HG03095 (cell line): ENCODE data around the gene PCNX3.
"Not testable (repeated sequence)": the region's sequence is repeated elsewhere in the genome, so short reads cannot be mapped to it uniquely, and the experiment has no call there.

Source experiments
- ATAC-seq: cut with Tn5 transposase; IDR thresholded peaks from one replicate; pipeline ENCODE4 v1.9.1; 2021; ENCODE audit warnings: moderate library complexity; ENCODE audit not compliant: unreplicated experiment

The PCNX3 gene

DNA sequence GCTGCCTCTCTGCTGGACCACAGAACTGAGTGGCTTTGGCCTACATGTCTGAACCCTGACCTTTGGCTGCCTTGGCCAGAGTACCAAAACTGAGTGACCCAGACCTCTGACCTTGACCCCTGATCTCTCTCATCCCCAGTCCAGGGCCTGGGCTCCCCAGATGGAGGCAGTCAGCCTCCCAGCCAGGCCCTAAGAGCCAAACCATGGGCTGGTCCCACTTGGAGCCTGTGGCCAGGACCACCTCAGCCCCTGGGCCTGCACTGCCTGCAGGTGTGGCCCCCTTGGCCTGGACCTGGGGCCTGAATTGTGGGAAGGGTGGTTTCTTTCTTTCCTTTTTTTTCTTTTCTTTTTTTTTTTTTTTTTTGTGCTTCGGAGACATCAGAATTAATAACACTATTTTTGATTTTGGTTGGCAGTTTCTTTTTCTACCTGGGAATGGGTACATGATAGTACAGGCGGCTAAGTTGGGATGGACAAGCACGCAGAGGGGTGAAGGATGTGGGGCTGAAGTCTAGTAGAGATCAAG lies 21.5 kb downstream of the PCNX3 start:
- ATAC-seq: no peak

DNA sequence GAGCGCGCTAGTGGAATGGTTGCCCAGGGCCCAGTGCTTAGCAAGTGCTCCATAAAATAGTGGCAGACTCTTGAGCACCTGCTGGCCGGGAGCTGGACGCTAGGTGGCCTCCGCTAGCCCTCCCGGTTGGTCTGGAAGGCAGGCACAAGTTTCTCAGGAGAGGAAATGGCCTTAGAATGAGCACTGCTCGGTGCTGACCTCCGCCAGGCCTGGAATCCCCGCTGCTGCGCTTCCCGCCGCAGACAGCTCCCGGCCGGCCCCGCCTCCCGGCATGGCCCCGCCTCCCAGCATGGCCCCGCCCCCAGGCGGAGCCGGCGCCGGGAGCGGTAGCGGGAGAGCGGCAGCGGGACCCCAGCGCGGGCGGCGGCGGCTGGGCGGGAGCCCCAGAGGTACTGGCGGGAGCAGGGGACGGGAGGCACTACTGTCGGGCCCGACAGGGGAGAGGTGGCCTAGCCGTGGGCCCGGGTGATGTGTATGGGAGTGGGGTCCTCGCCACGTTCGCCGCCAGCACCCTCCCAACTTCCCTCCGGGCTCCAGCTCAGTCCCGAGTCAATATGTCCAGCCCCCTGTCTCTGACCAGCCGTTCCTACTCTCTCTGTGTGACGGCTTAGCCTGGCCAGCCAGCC lies 22.3 kb downstream of the PCNX3 start, which contains the start of gene SIPA1:
TSS of gene SIPA1 (plus strand) at position 308 of the 626 bp plus-strand sequence. CDS start 2,821 bp downstream, outside the sequence.
- peak; percentile 39 for ATAC-seq

DNA sequence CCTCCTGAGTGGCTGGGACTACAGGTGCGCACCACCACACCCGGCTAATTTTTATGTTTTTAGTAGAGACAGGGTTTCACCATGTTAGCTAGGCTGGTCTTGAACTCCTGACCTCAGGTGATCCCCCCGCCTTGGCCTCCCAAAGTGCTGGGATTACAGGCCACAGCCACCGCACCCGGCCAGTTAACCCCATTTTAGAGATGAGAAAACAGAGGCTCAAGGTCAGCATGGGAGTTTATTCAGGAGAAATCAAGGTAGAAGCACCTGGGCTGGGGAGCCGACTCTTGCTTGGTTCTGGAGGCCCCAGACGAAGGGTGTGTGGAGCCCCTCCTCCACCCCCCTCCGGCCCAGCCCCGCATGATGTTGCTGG lies 23.6 kb downstream of the PCNX3 start:
- ATAC-seq: not testable (repeated sequence)

DNA sequence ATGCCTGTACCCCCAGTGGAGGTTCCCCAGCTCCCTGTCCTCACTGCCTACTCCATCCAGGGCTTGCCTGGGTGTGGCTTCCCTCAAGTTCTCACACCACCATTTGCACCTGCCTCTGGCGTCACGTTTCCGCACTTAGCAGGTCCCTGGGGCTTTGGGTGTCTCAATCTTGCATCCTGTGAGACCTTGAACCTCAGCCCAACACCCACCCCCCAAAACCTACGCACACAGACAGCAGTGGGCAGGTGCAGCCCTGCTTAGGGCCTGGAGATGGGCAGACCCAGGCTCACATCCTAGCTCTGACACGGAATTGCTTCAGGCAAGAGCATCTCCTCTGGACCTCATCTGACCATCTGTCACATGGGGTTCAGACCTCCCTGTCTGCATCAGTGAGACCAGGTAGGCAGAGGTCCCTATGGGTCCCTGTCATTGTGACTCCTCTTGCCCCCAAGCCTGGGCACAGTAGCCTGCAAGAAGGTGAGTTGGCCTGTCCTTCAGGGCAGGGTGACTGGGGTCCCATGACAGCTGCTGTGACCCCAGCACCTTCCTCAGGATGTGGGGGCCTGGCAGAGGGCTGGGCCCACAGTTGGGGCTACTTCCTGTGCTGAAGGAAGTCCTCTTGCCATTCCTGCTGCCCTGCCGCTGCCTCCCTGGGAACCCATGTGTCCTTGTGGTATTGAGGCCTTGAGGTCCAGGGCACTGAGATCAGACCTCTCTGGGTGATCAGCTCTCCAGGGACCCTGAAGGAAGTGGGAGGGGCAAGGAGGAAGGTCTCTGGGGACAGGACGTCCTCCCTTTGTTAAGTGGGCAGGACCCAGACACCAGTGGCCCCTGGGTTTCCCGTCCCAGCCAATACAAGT lies 24.3 kb downstream of the PCNX3 start:
- peak; percentile 37 for ATAC-seq

DNA sequence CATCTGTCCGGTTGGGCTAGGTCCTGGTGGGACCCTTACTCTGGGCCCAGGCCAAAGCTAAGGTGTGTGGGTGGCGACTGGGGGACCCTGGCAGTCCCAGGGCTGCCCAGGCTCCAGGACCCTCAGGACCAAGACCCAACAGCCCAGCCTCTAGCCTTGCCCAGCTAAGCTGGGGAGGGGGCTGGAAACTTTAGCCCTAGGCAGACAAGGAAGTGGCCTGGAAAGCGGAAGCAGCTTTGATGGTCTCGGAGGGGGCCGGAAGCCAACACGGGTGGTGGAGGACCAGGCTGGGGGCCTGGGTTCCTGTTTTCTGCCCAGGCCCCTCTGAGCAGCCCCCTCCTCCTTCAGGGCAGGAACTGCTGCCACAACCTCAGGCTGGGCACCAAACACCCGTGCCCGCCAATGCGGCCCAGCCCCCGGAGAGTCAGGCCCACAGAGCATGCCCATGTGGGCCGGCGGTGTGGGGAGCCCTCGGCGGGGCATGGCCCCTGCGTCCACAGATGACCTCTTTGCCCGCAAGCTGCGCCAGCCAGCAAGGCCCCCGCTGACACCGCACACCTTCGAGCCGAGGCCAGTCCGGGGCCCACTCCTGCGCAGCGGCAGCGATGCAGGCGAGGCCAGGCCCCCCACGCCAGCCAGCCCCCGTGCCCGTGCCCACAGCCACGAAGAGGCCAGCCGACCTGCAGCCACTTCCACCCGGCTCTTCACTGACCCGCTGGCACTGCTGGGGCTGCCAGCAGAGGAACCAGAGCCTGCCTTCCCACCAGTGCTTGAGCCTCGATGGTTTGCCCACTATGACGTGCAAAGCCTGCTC lies 25.1 kb downstream of the PCNX3 start:
- no peak for ATAC-seq

DNA sequence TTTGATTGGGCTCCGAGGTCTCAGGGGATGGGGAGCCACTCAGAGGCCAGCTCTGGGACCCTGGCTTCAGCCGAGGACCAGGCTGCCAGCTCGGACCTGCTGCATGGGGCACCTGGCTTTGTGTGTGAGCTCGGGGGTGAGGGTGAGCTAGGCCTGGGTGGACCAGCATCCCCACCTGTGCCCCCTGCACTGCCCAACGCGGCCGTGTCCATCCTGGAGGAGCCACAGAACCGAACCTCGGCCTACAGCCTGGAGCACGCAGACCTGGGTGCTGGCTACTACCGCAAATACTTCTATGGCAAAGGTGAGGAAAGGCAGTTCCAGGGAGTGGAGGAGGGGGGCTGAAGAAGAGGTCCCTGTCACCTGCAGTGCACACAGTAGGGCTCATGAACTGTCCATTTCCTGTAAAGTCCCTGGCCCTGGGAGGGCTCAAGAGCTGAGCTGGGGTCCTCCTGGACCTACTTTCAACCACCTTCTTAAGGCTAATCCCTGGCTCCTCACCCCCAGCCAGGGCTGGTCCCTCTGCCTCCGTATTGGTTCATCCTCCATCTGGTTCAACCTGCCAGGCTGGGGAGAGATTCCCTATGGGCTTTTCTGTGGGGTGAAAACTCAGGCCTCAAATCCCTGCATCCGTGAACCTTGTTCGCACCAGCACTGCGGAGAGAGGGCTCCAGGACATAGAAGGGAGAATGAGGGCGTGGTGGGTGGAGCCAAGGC lies 25.9 kb downstream of the PCNX3 start:
- no peak for ATAC-seq

DNA sequence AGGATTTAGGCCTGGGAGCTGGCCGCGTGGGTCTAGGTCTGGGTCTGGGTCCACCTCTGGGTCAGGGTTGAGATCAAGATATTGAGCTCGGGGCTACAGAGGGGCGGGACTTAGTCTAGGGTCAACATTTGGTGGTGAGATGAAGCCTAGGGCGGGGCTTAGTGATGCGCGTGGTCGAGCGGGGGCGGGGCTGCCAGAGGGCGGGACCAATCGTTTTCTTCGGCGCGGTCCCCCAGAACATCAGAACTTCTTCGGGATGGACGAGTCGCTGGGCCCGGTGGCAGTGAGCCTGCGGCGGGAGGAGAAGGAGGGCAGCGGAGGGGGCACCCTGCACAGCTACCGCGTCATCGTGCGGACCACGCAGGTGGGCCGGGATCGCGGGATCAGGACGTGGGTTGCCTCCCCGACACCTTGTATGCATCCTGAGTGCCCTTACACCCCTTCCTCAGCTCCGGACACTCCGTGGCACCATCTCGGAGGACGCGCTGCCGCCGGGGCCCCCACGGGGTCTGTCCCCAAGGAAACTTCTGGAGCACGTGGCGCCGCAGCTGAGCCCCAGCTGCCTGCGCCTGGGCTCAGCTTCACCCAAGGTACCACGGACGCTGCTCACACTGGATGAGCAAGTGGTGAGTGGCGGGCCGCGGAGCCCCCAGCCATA lies 26.6 kb downstream of the PCNX3 start:
- no peak for ATAC-seq

DNA sequence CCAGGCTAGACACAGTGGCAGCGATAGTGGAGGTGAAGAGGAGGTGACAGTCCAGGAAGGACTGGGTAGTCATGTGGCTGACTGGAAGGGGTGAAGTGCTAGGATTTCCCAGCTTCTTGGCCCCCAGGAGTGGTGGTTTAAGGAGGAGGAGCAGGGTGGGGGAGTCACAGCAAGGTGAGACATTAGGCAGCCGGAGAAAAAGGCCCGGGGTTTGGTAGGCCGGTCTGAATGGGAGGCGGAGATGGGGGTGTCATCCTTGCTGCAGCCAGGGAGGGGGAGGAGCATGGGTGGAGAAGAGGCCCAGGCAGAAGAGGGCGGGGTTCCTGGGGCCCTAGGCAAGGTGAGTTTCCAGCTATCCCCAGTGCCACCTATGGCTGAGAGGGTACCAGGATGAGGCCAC lies 28.4 kb downstream of the PCNX3 start:
- ATAC-seq: no peak

DNA sequence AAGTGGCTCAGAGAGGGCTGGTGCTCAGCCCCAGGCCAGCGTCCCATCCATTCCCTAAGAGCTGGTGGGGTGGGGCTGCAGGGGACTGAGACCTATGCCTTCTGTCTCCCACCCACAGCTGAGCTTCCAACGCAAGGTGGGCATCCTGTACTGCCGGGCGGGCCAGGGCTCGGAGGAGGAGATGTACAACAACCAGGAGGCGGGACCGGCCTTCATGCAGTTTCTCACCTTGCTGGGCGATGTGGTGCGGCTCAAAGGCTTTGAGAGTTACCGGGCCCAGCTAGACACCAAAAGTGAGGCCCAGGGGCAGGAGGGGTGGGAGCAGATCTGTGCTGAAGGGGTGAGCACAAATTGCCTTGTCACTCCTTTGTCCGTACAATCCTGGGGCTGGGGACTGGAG lies 29.3 kb downstream of the PCNX3 start:
- ATAC-seq: no peak

DNA sequence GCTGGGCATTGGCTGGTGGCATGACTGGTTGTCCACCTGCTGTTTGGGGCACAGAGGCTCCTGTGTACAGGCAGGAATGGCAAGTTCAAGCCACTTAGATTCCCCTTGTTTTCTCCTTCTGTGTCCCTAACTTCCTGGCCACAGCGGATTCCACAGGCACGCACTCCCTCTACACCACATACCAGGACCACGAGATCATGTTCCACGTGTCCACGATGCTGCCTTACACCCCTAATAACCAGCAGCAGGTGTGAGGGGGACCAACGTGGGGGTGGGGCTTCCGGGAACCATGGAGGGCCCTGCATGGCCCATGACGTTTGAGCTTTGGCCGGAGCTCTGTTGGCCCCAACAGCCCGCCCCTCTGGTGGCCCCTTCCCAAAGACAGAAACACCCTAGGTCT lies 30.1 kb downstream of the PCNX3 start:
- no peak for ATAC-seq

DNA sequence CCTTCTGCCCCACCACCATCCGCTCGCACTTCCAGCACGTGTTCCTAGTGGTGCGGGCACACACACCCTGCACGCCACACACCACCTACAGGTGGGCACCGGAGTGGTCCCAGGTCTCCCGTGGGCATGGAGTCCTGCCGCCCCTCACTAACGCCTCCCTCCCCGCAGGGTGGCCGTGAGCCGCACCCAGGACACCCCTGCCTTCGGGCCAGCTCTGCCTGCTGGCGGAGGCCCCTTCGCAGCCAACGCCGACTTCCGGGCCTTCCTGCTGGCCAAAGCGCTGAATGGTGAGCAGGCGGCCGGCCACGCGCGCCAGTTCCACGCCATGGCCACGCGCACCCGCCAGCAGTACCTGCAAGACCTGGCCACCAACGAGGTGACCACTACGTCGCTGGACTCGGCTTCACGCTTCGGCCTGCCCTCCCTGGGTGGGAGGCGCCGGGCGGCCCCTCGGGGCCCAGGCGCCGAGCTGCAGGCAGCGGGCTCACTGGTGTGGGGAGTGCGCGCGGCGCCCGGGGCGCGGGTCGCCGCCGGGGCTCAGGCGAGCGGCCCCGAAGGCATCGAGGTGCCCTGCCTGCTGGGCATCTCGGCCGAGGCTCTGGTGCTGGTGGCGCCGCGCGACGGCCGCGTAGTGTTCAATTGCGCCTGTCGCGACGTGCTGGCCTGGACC lies 30.8 kb downstream of the PCNX3 start:
- no peak for ATAC-seq

DNA sequence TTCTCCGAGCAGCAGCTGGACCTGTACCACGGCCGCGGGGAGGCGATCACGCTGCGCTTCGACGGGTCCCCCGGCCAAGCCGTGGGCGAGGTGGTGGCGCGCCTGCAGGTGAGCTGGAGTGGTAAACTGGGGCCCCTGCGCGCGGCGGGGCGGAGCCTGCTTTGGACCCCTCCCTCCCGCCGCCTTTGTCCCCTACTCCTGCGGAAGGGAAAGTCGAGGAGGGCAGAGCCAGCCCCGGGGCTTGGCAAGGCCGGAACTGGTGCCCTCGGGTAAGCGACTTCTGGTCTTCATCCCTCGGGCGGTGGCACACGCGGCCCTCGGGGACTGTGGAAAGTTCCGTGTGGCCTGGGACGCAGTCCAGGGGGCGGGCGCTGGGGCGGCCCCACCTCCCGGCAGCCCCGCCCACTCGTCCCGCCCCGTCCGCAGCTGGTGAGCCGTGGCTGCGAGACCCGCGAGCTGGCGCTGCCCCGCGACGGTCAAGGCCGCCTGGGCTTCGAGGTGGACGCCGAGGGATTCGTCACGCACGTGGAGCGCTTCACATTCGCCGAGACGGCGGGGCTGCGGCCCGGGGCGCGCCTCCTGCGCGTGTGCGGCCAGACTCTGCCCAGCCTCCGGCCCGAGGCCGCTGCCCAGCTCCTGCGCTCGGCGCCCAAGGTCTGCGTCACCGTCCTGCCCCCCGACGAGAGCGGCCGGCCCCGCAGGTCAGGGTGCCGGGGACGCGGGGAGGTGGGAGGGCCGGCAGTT lies 31.6 kb downstream of the PCNX3 start:
- ATAC-seq: no peak

DNA sequence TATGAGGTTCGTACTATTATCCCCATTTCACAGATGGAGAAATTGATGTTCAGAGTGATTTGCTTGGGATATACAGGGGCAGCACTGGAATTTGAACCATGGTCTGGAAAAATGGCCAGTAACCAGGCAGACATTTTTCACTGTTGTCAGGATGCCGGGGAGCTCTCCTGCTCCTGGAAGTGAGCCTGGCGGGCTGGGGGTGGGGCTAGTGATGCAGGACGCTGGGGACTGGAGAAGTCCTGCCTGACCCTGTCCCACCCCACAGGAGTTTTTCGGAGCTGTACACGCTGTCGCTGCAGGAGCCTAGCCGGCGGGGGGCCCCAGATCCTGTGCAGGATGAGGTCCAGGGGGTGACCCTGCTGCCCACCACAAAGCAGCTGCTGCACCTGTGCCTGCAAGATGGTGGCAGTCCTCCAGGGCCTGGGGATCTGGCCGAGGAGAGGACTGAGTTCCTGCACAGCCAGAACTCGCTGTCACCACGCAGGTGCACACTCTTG lies 33.5 kb downstream of the PCNX3 start:
- ATAC-seq: no peak

DNA sequence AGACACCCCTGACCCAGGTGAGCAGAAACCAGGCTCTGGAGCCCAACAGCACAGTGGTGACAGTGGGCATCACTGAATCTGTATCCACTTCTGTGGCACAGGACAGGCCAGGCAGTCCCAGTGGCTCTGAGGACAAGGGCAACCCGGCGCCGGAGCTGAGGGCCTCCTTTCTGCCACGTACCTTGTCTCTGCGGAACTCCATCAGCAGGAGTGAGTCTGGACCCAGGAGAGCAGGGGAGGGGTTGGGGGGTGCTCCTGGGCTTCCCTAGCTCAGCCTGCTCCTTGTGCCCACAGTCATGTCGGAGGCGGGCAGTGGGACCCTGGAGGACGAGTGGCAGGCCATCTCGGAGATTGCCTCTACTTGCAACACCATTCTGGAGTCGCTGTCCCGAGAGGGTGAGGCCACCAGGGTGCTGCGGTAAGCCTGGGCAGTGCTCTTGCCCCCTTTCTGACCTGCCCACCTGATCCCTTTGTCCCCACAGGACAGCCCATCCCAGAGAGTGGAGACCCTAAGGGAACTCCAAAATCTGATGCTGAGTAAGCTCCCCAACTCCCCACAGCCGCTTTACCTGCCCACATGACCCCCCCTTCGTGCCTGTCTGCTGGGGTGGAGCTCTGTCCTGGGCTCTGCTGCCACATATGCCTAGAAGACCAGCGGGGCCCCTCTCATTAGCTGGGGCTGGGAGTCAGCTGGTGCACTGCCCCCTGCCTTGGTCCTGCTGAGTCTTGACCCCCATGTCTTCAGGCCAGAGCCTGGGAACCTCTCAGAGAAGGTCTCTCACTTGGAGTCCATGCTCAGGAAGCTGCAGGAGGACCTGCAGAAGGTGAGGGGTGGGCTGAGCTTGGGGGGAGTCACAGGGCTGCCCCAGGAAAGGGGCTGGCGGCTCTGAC lies 34.3 kb downstream of the PCNX3 start:
- no peak for ATAC-seq

DNA sequence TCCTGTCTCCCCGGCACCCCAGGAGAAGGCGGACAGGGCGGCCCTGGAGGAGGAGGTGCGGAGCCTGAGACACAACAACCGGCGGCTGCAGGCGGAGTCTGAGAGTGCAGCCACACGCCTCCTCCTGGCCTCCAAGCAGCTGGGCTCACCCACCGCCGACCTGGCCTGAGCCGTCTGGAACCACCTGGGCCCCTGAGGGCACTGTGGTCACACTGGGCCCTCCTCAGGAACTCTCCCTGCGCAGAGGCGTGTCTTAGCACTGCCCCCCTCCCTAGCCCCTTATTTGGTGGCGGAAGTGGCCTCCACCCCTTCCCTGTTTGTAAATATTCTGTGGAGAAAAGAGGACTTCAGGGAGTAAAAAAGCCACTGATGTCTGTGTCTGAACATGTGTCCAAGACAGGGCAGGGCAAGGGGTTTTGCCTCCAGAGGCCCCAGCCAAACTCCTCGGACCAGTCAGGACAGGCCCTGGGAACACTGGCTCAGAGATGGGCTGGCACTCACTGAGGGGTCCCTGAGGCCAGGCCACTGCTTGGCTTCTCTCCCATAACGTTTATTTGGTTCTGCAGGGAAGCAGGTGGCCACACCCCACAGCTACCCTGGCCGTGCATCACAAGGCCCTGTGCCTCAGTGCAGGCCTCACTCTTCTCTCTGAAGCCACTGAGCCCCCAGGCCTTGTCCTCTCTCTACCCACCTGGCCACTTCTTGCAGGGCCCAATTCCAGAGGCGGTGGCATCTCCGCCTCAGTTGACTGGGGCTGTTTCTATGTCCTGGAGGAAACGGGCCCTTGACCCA lies 35.2 kb downstream of the PCNX3 start:
- ATAC-seq: no peak

DNA sequence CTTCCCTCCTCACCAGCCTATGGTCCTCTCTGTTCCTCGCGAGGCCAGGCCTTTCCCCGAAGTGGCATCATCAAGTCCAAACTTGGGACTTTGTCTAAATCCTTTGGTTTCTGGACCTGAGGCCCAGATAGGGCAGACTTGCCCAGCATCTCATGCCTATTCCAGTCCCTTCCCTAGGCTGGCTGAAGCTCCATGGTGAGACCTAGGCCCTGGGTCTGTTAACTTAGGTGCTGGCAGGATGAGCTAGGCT lies 35.7 kb downstream of the PCNX3 start:
- ATAC-seq: no peak
